ENCODE measurements around the gene MOB3B.

- TF ChIP-seq, protein P1, sequence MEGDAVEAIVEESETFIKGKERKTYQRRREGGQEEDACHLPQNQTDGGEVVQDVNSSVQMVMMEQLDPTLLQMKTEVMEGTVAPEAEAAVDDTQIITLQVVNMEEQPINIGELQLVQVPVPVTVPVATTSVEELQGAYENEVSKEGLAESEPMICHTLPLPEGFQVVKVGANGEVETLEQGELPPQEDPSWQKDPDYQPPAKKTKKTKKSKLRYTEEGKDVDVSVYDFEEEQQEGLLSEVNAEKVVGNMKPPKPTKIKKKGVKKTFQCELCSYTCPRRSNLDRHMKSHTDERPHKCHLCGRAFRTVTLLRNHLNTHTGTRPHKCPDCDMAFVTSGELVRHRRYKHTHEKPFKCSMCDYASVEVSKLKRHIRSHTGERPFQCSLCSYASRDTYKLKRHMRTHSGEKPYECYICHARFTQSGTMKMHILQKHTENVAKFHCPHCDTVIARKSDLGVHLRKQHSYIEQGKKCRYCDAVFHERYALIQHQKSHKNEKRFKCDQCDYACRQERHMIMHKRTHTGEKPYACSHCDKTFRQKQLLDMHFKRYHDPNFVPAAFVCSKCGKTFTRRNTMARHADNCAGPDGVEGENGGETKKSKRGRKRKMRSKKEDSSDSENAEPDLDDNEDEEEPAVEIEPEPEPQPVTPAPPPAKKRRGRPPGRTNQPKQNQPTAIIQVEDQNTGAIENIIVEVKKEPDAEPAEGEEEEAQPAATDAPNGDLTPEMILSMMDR (IDR thresholded peaks at IDR 0.05), result no peak
- TF ChIP-seq POLR2AphosphoS5 (IDR thresholded peaks at IDR 0.05), result no peak
- no peak for TF ChIP-seq POLR2A (IDR thresholded peaks at IDR 0.05)
Observed at GRCh38 chr9:27483576-27483975, 46.0 kb downstream of the MOB3B start.
